Right renal pelvis (tissue), 4 donors: ENCODE measurements around the gene IL3. TPM values are rescaled to one million over a fixed set of nuclear protein-coding genes. Genes with fewer than 3 reads are reported as not detected.
A peak's percentile ranks its signal among the peaks of the same experiment; 100 is the strongest.

Source experiments
- DNase-seq, 4 donors: peaks; one replicate each; pipeline ENCODE4 v3.0.0-alpha.2; 2013; ENCODE audit warnings: low read depth in 4 of 4, low spot score in 3 of 4, missing footprints in 1 of 4
- polyA plus RNA-seq, 4 donors: library from polyadenylated mRNA; unstranded; fragments of 120-200 nt; gene quantifications; one replicate each; pipeline ENCODE4 v1.2.1, GENCODE V29; 2013; ENCODE audit not compliant: insufficient read length in 4 of 4

IL3 gene
- polyA plus RNA-seq, 4 donors: not detected

GRCh38 chr5:132070460-132071337 lies 10.2 kb downstream of the IL3 start:
- no peak for DNase-seq

GRCh38 chr5:132071338-132071707 lies 10.9 kb downstream of the IL3 start:
- DNase-seq: no peak

GRCh38 chr5:132072070-132072469 lies 11.6 kb downstream of the IL3 start:
- DNase-seq: no peak

- no peak for DNase-seq
These were observed 12.1 kb downstream of the IL3 start for GRCh38 chr5:132072528-132072927.

- DNase-seq: no peak
These were observed 13.0 kb downstream of the IL3 start, which contains the start of gene CSF2 for GRCh38 chr5:132073231-132074013. CSF2 (plus strand) TSS chr5:132073789; CDS start chr5:132073824, 35 bp downstream.

GRCh38 chr5:132074091-132074771 lies 13.8 kb downstream of the IL3 start:
- DNase-seq: no peak

GRCh38 chr5:132074772-132075718 lies 14.6 kb downstream of the IL3 start:
- DNase-seq: no peak

GRCh38 chr5:132075719-132076077 lies 15.2 kb downstream of the IL3 start:
- DNase-seq: no peak

- no peak for DNase-seq
These were observed 15.9 kb downstream of the IL3 start for GRCh38 chr5:132076202-132076830.

GRCh38 chr5:132076983-132077382 lies 16.5 kb downstream of the IL3 start:
- DNase-seq: no peak

- no peak for DNase-seq
These were observed 18.6 kb downstream of the IL3 start for GRCh38 chr5:132079081-132079480.

GRCh38 chr5:132079619-132080018 lies 19.2 kb downstream of the IL3 start:
- no peak for DNase-seq

GRCh38 chr5:132080595-132080994 lies 20.1 kb downstream of the IL3 start:
- DNase-seq: no peak

- no peak for DNase-seq
These were observed 21.0 kb downstream of the IL3 start for GRCh38 chr5:132081458-132081857.

GRCh38 chr5:132082329-132083023 lies 22.0 kb downstream of the IL3 start:
- no peak for DNase-seq

GRCh38 chr5:132083071-132083678 lies 22.7 kb downstream of the IL3 start:
- no peak for DNase-seq

GRCh38 chr5:132085686-132086085 lies 25.2 kb downstream of the IL3 start:
- no peak for DNase-seq

- DNase-seq: peak in 2 of 4 donors; percentile 6 to 7
These were observed 25.9 kb downstream of the IL3 start for GRCh38 chr5:132086277-132086794.
